Right kidney (tissue), 9 donors: ENCODE measurements around the gene GJB5.
"Not testable (repeated sequence)": the region's sequence is repeated elsewhere in the genome, so short reads cannot be mapped to it uniquely, and the experiment has no call there.

Source experiments
- DNase-seq: peaks from one replicate; pipeline ENCODE4 v3.0.0-alpha.2; 2016
- long read RNA-seq, 8 donors: transcript quantifications; one replicate each; lab custom pipeline, GENCODE V29; 2026

Gene GJB5
- long read RNA-seq, donor 1, result 0 reads
- long read RNA-seq, donor 2, result 0 reads
- long read RNA-seq, donor 3, result 0 reads
- long read RNA-seq, donor 4, result 0 reads
- long read RNA-seq, donor 5, result 0 reads
- long read RNA-seq, donor 6, result 0 reads
- long read RNA-seq, donor 7, result 0 reads
- long read RNA-seq, donor 8, result 0 reads

DNA sequence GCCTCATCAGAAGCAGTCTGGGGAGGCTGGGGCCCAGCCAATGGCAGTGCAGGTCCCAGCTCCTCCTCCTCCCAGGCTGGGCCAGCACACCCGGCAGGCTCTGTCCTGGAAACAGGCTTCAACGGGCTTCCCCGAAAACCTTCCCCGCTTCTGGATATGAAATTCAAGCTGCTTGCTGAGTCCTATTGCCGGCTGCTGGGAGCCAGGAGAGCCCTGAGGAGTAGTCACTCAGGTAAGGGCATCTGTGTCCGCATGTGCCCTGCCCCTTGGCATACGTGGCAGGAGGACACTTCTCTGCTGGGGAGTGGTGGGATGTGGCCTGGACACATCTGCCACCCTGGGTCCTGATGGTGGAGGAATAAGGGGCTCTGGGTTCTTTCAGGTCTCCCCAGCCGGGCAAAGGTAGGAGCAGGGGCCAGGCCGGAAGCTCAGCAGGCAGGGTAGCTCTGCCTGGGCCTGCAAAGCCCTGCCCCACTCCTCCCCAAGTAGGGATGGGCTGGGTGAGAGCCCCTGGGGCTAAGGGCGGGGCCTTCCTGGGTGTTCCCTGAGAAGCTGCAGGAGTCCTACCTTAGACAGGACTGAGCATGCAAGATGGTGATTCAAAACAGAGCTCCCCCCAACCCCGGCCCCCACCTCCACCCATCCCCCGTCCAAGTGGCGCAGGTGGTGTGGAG lies at the start of gene GJB5:
GJB5 (plus strand) TSS at position 84 of the 674 bp plus-strand sequence. CDS start 2,284 bp downstream, outside the sequence.
- no peak for DNase-seq

DNA sequence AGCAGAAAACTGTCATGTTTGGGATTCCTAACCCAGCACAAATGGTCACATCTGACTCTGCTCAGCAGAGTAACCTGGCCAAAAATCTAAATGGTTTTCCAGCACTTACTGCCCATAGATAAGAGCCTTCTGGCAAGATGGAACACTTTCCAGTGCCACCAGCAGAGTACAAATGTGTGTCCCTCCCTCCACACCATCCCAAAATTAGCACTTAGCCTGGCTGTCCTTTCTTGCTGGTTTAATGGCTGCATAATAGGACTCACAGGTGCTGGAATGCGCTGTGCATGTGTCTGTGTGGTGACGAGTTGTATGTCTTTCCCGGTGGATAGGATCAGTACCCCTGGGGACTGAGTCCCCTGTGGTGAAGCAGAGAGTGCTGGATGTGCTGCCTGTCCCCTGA lies 49.8 kb upstream of the GJB5 start:
- no peak for DNase-seq

DNA sequence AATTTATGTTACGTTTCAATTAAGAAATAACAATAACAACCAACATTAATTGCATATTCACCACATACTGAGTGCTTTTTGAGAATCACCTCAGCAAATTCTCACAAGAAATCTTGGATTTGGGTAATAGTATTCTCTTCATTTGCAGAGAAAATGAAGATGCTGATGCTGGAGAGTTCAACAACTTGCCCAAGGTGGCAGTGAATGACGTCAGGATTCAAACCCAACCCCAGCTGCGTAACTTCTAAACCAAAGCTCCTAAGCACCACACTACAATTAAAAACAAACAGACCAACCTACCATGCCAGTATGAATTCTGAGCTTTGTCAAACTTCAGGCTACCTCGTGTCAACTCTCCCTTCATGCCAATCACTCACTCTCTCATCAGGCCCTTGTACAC lies 46.7 kb upstream of the GJB5 start:
- DNase-seq, result no peak

DNA sequence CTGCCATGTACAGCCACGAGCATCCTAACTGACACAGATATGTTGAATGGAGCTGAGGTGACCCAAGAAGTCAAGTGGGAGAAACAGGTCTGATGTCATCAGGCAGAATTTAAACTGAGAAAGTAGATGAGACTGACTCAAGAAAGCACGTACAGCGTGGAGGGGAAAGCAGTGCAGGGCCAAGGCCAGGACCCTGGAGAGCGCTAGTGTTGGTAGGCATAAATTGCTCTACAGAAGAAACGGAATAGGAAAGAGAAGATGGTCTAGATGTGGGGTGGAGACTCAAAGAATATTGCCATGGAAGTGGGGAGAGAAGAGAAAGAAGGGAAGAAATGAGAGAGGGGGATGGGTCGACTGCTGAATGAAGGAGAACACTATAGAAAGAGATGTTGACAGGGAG lies 45.3 kb upstream of the GJB5 start:
- DNase-seq, result no peak

DNA sequence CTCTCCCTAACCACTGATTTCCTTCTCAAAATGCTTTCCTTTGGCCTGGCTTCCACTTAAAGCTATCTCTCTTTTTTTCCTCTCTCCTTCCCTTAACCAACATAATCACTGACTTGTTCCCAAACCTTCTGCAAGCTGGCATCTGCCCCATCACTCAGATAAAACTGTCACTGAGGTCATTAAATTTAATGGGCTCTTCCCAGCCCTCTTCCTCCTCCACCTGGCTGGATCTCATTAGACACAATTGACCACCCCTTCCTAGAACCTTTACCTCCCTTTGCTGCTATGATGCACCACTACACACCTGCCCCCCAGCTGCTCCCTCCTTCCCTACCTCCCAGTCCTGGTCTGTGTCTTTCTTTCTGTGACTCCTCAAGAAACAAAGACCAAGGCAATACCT lies 44.0 kb upstream of the GJB5 start:
- DNase-seq, result no peak

DNA sequence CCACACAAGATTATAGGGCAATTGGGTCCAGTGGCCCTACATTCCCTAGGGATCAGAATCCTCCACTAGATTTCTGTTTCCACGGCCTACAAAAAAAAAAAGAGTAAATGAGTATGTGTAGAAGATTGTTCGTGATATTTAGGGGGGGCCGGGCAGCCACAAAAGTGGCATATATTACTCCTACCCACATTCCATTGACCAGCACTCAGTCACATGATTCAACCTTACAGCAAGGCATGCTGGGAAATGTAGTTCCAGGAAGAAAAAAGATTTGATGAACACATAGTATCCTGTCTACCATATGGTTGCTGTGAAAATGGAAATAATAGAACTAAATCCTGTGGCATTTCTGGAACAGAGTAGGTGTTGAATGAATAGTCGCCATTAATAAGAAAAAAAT lies 43.4 kb upstream of the GJB5 start:
- DNase-seq, result no peak

DNA sequence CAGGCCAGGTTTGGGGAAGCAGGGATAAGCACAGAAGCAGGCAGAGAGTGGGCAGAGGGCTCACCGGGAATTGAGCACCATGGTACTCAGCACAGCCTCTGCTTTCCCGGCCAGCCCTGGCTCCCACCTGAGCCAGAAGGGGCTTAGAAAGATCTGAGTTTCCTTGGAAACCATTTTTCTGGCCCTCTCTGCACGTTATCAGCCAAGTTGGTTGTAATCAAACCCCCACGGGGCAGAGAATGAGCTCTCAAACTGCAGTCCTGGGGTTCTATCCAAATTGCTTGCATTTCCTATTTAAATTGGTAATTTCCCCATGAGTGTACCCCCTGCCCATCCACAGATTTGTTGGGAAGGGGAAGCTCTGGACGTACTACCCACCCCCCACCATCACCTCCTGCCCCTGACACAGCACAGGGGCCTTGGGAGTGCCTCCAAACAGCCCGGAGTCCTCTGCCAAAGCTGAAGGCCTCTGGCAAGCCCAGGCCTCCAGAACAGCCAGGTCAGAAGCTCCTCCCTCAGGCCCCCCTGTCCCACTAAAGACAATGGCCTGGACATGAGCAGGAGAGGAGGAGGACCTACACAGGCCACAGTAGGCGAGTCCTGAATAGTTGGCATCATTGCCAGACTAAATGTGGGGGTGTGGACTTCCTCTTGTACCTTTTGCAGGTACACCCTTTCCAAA lies 42.7 kb upstream of the GJB5 start:
- DNase-seq, result no peak

DNA sequence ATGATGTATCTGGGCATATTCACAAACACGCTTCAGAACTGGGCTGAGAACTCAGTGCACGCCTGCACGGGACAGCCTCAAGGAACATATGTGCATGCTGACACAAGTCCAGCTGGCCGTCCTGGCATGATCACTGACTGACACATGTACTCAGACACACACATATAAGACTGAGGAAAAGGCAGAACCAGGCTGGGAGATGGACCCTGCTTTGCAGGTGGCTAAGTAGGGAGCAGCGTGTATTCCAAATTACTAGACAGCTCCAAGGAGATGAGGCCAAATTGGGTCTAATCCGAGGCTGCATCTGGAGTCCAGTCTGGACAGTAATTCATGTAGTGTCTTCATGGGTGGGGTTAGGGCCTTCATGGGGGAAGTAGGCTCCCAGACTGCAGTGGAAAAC lies 41.4 kb upstream of the GJB5 start:
- DNase-seq, result no peak

DNA sequence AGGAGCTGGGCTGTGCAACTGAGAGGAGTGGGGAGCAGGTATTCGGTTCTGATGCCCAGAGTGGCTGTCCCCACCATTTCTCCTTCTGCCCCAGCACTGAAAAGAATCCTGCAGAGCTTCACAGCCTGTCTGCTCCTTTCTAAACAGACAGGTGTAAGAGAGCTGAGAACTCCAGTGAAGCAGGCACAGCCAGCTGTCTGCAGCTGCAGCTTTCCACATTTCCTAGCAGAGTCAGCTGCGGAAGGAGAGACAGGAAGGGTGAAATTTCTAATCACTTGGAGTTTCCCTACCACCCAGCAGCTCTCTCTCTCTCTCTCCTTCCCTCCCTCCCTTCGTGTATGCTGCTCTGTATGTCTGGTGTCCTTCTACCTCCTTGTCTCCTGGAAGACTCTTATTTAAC lies 40.5 kb upstream of the GJB5 start:
- DNase-seq, result no peak

DNA sequence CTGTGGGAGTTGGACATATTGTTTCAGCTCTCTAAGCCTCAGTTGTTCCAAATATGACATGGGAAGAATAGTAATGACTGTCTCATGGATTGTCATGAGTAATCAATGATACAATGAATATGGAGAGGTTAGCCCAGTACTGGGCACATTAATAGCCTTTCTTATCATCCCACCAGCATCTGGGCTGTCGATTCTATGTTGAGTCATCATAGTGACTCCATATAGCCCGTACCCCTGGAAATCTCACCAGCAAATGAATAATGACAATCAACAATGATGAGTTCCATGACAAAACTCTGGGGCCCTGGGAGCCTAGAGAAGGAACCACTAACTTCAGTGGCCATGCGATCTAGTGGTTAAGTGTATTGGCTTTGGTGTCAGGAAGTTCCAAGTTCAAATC lies 39.7 kb upstream of the GJB5 start:
- DNase-seq, result no peak

DNA sequence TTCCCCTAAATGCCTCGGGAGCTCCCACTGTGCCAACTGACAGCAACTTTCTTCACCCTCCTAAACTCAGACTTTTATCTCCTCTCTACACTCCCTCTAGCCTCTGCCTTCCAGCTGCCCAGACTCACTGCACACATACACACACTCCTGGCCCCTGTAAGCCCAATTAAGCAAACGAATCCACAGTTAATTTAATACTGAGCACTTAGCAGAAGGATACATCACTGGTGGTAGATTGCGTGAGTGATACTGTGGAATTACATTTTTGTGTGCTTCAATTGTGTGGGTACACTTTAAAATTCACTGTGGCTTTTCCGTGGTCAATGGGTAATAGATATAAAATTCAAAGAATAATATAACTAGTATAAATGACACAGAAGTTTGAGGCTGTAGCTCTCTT lies 33.6 kb upstream of the GJB5 start:
- no peak for DNase-seq

DNA sequence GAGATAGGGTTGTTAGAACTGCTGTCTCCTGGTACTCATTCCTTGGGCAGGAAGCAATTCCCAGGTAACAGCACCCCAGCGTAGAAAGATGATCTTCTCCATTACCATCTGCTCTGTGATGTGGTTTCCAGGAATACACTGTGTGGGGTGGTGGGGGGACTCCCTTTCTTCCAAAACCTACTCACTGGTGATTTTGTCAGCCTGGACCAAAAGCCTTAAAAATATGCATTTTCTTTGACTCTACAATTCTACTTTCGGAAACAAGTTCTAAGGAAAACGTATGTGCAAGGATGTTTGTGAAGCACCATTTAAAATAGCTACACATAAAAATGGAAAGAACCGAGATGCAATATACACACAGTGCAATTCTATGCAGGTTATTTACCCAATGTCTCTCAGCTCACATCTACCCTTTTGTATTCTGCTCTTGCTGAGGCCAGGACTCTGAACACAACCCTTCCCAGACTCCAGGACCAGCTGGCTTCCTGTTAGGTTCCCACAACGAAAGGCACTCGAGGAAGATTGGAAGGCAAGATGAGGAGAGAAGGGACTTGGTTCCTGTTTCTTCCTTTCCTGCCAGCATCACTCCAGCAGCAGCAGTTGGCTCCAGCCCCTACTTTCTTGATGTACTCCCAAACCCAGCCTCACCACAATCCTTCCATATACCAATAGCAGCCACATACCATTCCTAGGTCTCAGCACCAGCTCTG lies 33.0 kb upstream of the GJB5 start:
- DNase-seq, result no peak

DNA sequence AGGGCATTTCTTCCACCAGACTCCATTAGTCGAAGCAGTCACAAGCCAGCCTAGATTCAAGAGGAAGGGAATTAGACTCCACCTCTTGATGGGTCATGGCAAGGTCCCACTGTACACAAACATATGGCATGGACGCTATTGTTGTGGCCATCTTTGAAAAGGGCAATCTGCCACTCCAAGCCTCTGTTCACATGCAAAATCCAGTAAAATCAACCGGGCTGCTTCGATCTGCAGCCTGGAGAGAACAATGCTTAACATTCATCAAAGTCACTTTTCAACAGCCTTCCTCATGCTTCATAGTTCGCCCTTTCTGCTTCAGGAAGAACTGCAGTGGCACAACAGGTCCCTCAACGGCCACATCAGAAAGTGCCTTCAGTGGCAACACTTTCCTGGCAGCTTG lies 28.0 kb upstream of the GJB5 start:
- DNase-seq, result no peak

DNA sequence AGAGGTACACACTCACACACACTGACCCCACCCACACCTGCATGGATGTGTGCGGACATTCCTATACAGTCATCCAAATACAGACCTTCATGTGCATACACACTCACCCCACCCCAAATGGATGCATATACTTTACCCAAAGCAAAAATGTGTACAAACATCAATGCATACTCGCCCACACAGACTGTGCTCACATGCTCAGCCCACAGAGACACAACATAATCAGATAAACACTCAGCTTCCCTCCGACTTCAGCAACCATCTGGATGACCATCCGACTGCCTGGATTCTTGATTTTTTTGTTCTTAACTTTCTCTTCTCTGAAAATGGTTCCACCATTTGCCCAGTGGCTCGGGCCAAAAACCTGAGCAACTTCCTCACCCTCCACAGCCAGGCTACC lies 24.4 kb upstream of the GJB5 start:
- DNase-seq, result no peak

DNA sequence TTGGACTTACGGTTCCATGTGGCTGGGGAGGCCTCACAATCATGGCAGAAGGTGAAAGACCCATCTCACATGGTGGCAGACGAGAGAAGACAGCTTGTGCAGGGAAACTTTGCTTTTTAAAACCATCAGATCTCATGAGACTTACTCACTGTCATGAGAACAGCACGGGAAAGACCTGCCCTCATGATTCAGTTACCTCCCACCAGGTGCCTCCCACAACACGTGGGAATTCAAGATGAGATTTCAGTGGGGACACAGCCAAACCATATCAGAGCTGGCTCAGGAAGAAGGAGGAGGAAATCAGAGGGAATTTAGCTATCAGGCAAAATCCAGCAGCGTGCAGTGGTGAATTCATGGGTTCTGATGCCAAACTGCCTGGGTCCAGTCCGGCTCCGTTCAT lies 22.0 kb upstream of the GJB5 start:
- DNase-seq, result not testable (repeated sequence)

DNA sequence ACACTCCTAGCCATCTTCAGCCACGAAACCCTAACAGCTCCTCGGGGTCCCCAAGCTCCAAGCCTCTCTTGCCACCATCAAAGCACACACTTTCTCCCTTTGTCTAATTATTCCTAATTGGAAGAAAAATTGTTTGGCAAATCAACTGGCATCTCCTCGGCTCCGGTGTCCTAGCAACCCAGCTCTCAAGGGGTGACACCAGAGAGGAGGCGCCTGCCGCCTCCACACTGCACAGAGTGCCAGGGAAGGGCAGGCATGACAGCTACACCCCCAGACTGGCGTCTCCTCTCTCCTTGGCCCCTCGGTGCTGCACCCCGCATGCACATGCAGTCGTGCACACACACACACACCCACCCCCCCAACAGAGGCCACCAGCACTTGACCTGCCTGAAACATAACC lies 18.2 kb upstream of the GJB5 start:
- DNase-seq, result no peak

DNA sequence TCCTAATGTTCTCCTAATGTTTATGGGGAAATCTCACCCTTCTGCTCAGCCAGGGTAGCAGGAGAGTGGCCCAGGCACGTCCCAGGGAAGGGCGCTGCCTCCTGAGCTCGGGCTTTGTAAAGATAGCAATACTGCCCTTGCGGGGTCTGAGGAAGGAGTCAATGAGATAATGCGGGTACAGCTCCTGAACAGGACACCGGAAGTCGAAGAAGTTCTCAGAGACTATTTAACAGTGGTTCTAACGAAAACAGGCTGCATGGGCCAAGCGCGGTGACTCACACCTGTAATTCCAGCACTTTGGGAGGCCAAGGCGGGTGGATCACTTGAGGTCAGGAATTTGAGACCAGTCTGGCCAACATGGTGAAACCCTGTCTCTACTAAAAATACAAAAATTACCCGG lies 17.6 kb upstream of the GJB5 start:
- DNase-seq, result not testable (repeated sequence)

DNA sequence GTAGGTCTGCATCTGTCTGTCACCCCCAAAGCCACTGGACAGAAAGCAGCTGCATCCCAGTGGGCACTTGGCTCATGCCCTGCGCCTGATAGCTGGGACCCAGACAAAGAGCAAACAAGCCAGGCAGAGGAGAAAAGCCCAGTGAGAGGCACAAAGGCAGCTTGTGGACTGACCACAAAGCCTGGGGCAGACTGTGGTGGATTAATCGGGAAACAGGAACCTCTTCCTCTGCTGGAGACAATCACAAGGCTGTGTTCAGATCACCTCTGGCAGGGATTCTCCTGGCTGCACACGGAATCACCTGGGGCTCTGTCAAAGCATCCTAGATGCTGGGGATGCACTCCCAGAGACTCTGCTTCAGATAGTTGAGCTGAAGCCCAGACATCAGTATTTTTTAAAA lies 15.2 kb upstream of the GJB5 start:
- no peak for DNase-seq

DNA sequence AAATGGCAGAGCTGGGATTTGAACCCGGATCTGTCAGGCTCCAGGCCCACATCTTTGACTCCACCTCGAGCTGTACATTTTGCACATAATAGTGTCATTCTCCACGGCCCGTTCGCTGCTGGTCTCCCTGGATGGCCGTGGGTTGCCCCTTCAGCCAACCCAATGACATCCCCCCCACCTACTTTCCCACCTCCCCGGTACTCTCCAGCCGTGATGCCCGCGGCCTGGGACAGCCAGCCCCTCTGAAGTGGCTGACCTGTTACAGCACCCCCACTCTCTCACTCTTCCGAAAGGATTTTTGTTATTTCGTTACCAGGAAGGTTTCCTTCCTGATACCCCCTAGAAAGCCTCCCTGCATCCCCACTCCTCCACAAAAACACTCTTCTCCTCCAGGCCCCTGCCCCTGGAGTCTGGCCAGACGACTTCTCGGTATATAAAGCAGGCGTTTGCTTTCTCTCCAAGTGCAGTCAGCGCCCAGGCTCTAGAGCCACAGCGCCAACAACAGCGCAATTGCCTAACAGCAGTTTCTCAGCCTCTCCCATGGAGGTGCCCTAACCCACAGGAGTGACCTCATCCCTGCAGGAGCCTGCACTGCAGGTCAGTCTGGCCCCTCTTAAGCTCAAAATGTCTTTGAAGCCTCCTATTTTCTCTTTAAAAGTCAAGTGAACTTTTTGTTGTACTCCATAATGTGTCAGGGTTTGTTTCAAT lies 14.5 kb upstream of the GJB5 start:
- no peak for DNase-seq

DNA sequence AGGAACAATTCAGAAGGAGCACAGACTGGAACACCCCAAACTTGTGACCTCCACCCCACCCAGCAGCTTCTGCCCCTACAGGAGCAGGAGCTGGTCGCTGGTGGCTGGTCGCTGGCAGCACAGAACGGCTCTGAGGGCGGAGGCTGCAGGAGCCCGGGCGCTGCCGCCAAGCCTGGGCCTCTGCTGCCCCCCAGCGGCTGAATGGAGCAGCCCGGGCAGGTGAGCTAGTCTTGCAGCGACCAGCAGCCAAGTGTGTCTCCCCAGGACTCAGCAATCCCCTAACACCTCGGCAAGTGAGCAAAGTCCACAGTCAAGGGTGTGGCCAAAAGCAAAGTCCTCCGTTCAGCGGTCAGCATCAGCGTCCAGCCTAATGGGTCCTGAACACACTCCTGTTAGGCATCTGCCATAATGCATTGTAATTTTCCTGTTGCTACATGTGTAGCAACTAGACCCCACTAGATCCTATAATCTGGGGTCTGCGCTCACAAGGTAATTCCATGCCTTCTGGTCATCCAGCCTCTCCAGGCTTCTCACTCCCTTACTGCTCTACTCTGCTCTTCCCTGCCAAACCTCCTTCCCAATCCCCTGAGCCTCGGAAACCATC lies 12.1 kb upstream of the GJB5 start:
- peak; percentile 52 for DNase-seq

DNA sequence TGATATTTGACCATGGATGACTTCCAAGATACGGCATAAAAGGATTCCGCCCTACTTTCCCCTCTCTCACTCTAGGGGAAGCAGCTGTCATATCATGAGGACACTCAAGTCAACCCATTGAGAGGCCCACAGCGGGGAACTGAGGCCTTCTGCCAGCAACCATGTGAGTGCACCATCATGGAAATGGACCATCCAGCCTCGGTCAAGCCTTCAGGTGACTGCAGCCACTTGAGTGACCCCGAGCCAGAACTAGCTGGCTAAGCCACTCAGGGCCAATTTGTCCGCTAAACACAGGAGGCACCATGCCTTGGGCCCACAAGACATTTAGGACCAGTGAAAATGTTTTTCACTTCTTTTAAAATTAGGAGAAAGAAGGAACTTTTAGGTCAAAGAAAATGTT lies 11.1 kb upstream of the GJB5 start:
- no peak for DNase-seq

DNA sequence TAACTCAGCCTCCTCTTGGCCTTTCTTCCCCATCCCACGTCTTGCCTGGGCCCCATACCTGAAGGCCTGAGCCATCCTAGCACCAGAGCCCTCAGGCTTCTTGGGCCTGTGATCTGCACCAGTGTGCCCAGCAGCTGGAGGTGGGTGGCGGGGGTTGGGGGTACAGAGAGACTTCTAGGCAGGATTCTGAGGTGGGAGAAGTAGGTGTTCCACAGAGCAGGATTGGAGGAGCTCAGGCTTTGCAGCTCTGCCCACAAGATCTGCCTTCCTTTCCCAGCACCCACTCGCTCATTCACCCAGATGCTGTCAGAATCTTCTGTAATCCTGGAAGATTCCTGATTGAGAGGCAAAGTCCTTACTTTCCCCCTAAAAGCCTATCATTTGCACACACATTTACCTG lies 10.0 kb upstream of the GJB5 start:
- no peak for DNase-seq
